Left lung (tissue), 10 donors: ENCODE data around the gene OR51G1. TPM values are rescaled to one million over a fixed set of nuclear protein-coding genes. Genes with fewer than 3 reads are reported as not detected.
A peak's percentile ranks its signal among the peaks of the same experiment; 100 is the strongest.

Source experiments
- ATAC-seq: fragments of 200-7000 bp; cut with Tn5 transposase; one replicate; pipeline ENCODE4 v1.9.1; 2020; ENCODE audit warnings: moderate library complexity
- DNase-seq, 4 donors: peaks; one replicate each; pipeline ENCODE4 v3.0.0-alpha.2; 2013 to 2020
- H3K27ac ChIP-seq, 2 donors: fragments of 200-600 bp; sonication (generic) in 1 of 2; one replicate each; pipeline versions ENCODE4 v1.5.0 to v1.8.0; 2020 to 2021
- H3K27me3 ChIP-seq, 2 donors: fragments of 200-600 bp; sonication (generic) in 1 of 2; one replicate each; pipeline versions ENCODE4 v1.5.0 to v1.8.0; 2020 to 2021
- H3K36me3 ChIP-seq, 2 donors: fragments of 200-600 bp; sonication (generic) in 1 of 2; one replicate each; pipeline versions ENCODE4 v1.5.0 to v1.8.0; 2020 to 2021
- H3K4me1 ChIP-seq, 2 donors: fragments of 200-600 bp; one replicate each; pipeline ENCODE4 v1.8.0; 2021
- H3K4me3 ChIP-seq, 2 donors: fragments of 200-600 bp; sonication (generic) in 1 of 2; one replicate each; pipeline versions ENCODE4 v1.5.0 to v1.8.0; 2020 to 2021; ENCODE audit warnings: mild to moderate bottlenecking in 1 of 2
- H3K9me3 ChIP-seq, 2 donors: fragments of 200-600 bp; sonication (generic) in 1 of 2; one replicate each; pipeline versions ENCODE4 v1.5.0 to v1.8.0; 2020 to 2021
- intact Hi-C, 2 donors: fragments of 100-400 bp; cut with DNase I; formaldehyde crosslinking; loops; one replicate each; pipeline versions ENCODE4 v1.11.2 to v1.14.2; 2022
- polyA plus RNA-seq, 6 donors: library from polyadenylated mRNA; unstranded; fragments of 120-200 nt; gene quantifications; one replicate each; pipeline ENCODE4 v1.2.1, GENCODE V29; 2013; ENCODE audit not compliant: insufficient read length in 6 of 6
- total RNA-seq, 2 donors: library from RNA; stranded (reverse); fragmentation: NEBNext Ultra II Directional; extraction: Animal tissue kit (Norgen Biotek cat#: 25700); gene quantifications; one replicate each; pipeline ENCODE4 v1.2.1, GENCODE V29; 2021
- TF ChIP-seq, protein P1 (sequence below), 2 donors: fragments of 200-600 bp; sonication (generic) in 1 of 2; IDR thresholded peaks; one replicate each; pipeline versions ENCODE4 v1.5.0 to v1.8.0; 2021; ENCODE audit warnings: antibody characterized with exemption in 2 of 2
- donor health status: DM: no; HTN: yes; CAD: no.
- donor health status: DM: no; HTN: no; CAD: no.

Gene OR51G1
- total and polyA plus RNA-seq, 8 donors, result not detected

DNA sequence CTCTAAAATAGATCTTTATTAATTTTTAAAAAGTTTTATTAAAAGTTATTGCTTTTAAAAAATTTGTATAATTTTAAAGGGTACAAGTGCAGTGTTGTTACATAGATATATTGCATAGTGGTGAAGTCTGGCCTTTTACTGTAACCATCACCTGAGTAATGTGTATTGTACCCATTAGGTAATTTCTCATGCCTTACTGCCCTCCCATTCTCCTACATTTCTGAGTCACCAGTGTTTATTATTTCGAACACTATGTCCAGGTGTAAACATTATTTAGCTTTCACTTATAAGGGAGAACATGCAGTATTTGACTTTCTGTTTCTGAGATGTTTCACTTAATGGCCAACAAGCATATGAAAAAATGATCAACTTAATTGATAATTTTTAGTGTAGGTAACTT lies 2.3 kb downstream of the OR51G1 start:
- no peak overlapping the region for H3K4me3 ChIP-seq
- TF ChIP-seq, protein P1, sequence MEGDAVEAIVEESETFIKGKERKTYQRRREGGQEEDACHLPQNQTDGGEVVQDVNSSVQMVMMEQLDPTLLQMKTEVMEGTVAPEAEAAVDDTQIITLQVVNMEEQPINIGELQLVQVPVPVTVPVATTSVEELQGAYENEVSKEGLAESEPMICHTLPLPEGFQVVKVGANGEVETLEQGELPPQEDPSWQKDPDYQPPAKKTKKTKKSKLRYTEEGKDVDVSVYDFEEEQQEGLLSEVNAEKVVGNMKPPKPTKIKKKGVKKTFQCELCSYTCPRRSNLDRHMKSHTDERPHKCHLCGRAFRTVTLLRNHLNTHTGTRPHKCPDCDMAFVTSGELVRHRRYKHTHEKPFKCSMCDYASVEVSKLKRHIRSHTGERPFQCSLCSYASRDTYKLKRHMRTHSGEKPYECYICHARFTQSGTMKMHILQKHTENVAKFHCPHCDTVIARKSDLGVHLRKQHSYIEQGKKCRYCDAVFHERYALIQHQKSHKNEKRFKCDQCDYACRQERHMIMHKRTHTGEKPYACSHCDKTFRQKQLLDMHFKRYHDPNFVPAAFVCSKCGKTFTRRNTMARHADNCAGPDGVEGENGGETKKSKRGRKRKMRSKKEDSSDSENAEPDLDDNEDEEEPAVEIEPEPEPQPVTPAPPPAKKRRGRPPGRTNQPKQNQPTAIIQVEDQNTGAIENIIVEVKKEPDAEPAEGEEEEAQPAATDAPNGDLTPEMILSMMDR (IDR thresholded peaks at IDR 0.05), result no peak

DNA sequence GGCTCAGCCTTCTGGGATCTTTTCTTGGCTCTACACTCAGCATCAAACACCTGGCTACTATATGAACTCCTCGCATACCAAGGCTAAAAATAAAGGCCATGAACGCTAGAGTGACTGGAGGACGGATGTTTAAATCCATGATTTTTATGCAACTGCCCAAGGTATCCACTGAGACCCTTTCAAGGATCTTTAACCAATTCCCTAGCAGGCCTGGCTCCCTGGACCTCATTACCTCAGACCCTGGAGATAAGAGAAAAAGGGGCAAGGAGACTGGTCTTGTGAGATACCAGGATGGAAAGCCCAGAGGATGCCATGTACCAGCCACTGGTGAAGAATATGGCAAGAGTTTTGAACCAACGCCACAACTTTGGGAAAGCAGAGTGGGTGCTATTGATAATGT lies 4.9 kb downstream of the OR51G1 start, which contains the start of gene OR51G2:
Gene OR51G2, minus strand, starts transcription at position 101 of the 400 bp plus-strand sequence. CDS start 3,687 bp downstream, outside the sequence.
- no peaks in the 10 kb centered on the region for H3K9me3 ChIP-seq
- intact Hi-C loops, result no loop called here

More for the DNA sequence above, 2.3 kb downstream of the OR51G1 start:
- Histone ChIP-seq H3K4me1 (no peaks in the 10 kb centered on the region), H3K27ac (no peak overlapping the region), H3K36me3 (no peaks in the 10 kb centered on the region), H3K9me3 (no peaks in the 10 kb centered on the region), H3K27me3 (no peaks in the 10 kb centered on the region)
- DNase-seq (no peak), ATAC-seq (no peak)
- intact Hi-C loops, result no loop called here

DNA sequence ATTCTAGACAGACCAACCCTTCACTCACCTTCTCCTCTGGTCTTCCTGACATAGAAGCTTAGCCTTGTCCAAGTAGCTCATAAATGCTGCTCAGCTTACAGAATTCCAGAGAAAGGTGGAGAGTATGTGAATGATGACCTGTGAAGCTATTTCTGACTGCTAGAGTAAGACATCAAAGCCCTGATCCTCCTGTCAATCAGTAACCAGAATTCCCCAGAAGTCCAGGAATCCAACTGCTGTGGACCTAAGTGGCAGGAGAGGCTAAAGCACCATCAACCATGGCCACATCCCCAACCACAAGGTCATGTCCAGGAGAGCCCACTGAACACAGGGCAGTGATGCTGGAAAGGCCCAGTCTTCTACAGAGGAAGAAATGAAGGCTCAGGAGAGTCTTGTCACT lies 7.6 kb downstream of the OR51G1 start:
- Histone ChIP-seq H3K4me1 (no peaks in the 10 kb centered on the region), H3K4me3 (no peak overlapping the region), H3K27me3 (no peaks in the 10 kb centered on the region), H3K9me3 (no peaks in the 10 kb centered on the region), H3K27ac (no peak overlapping the region), H3K36me3 (no peaks in the 10 kb centered on the region)
- no peak for DNase-seq
- ATAC-seq, result no peak
- intact Hi-C loops, result no loop called here
- TF ChIP-seq, protein P1 (IDR thresholded peaks at IDR 0.05), result no peak

More for the DNA sequence above, 4.9 kb downstream of the OR51G1 start, which contains the start of gene OR51G2:
- Histone ChIP-seq H3K27me3 (no peaks in the 10 kb centered on the region), H3K4me3 (no peak within 1 kb of the TSS), H3K4me1 (no peaks in the 10 kb centered on the region), H3K36me3 (no peaks in the 10 kb centered on the region), H3K27ac (no peak within 1 kb of the TSS)
- DNase-seq, result no peak
- ATAC-seq, result no peak
- TF ChIP-seq, protein P1 (IDR thresholded peaks at IDR 0.05), result no peak

DNA sequence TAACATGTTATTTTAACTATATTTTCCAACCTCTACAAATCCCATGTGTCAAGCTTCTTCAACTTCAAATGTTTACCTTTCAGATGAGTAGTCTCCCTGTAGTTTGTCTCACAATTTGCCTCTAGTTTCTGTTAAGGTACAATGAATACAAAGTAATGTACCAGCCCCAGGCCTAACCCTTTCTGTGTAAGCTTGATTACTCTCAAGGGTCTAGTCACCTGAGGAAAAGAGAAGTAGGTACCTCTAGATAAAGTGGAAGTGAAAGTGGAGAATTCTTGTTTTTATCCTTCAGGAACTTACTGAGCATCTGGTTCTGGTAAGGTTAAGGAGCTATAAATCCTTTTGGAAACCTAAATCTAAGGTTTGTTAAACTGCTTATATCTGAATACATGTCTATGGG lies 20.7 kb downstream of the OR51G1 start, which contains the start of gene OR51A7:
Gene OR51A7, plus strand, starts transcription at position 300 of the 400 bp plus-strand sequence. CDS start 3,587 bp downstream, outside the sequence.
- Histone ChIP-seq H3K27ac (no peak within 1 kb of the TSS), H3K4me3 (no peak within 1 kb of the TSS), H3K4me1 (no peaks in the 10 kb centered on the region), H3K36me3 (no peaks in the 10 kb centered on the region), H3K27me3 (no peaks in the 10 kb centered on the region), H3K9me3 (no peaks in the 10 kb centered on the region)
- TF ChIP-seq, protein P1 (IDR thresholded peaks at IDR 0.05), result no peak
- ATAC-seq (peak; percentile 43), DNase-seq (peak in 1 of 4 donors; percentile 1)
- intact Hi-C loops, result no loop called here

DNA sequence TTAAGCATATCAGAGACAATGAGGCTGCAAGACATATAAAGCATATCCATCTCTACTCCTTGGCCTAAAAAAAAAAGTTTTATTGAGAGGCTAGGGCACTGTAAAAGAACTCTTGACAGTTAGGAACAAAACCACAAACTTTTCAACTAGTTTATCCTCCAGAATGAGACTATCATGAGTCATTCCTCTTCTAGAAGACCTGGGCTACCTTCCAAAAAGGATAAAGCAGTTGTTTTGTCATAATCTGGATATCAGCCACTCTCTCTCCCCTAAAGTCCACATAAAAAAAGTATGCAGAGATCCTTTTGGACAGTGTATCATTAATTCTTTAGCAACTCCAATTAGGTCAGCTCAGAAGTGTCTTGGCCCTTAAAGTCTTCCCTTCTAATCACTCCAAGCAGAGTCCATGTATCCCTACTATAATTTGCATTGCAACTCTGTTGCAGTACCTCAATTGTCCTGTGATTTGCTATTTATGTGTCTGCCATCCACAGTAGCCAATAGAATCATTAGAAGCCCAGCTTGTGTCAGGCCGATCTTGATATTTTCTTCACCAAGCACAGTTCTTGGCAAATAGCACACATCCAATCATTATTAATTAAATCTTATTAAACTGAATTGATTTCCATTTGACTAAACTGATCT lies 32.0 kb downstream of the OR51G1 start:
- intact Hi-C loops, result no loop called here
- Histone ChIP-seq H3K4me3 (no peak overlapping the region), H3K9me3 (no peaks in the 10 kb centered on the region), H3K27ac (no peak overlapping the region), H3K36me3 (no peaks in the 10 kb centered on the region), H3K4me1 (no peaks in the 10 kb centered on the region), H3K27me3 (no peaks in the 10 kb centered on the region)
- DNase-seq, result no peak
- TF ChIP-seq, protein P1 (IDR thresholded peaks at IDR 0.05), result peak in 1 of 2 donors; percentile 27
- peak; percentile 75 for ATAC-seq
